ENCODE results near the gene HHIP.

- no peak for TF ChIP-seq ZNF24 (IDR thresholded peaks at IDR 0.05)
- TF ChIP-seq JUN (IDR thresholded peaks at IDR 0.05; ENCODE audit: borderline replicate concordance, low read depth, low read length): no peak
- no peak for TF ChIP-seq JUN (CRISPR knock-in tag; IDR thresholded peaks at IDR 0.05; ENCODE audit: borderline replicate concordance)
- no peak for TF ChIP-seq ZBTB1 (CRISPR knock-in tag; IDR thresholded peaks at IDR 0.05; ENCODE audit: borderline replicate concordance, low read depth)
- no peak for TF ChIP-seq POLR2A (conservative IDR thresholded peaks at IDR 0.05)
- no peak for TF ChIP-seq MYBL2 (IDR thresholded peaks at IDR 0.05; ENCODE audit: low read depth)
- no peak for TF ChIP-seq MYBL2 (CRISPR knock-in tag; IDR thresholded peaks at IDR 0.05; ENCODE audit: borderline replicate concordance)
- no peak for TF ChIP-seq ZBTB8A (IDR thresholded peaks at IDR 0.05; ENCODE audit: partially characterized antibody)
These were observed 49.8 kb downstream of the HHIP start for GRCh38 chr4:144695721-144696120.
